ENCODE measurements around the gene HIPK2. TPM values are rescaled to one million over a fixed set of nuclear protein-coding genes. Genes with fewer than 3 reads are reported as not detected.
"Not testable (repeated sequence)": the region's sequence is repeated elsewhere in the genome, so short reads cannot be mapped to it uniquely, and the experiment has no call there.

The HIPK2 gene
- total RNA-seq, 2 donors from 2014 or later = 22.1 to 26.4 TPM

- Histone ChIP-seq H3K27ac (peak overlapping the region; percentile 11 to 85 (median 78)), H3K4me3 (no peak overlapping the region), H3K36me3 (replicated peaks in 1 of 2; ENCODE audit: insufficient read depth in 1 of 2, low read depth in 2 of 2) (no peaks in the 10 kb centered on the region), H3K27me3 (no peaks in the 10 kb centered on the region), H3K9me3 (no peaks in the 10 kb centered on the region), H3K4me1 (peaks cover 64% of the 10 kb centered on the region)
- peak in 1 of 3 donors; percentile 10 for TF ChIP-seq POLR2A (IDR thresholded peaks at IDR 0.05)
- no peak for TF ChIP-seq CTCF (IDR thresholded peaks at IDR 0.05)
- 26 to 32% methylated on average over 5 of the region's 5 CpGs for WGBS, 2 donors
- intact Hi-C loops (cut with DNase I) = no loop called here
- DNase-seq (peak in 3 of 4 donors; percentile 50 to 67 (median 59)), ATAC-seq (peak; percentile 74)
Observed at GRCh38 chr7:139673230-139673629, 104.6 kb downstream of the HIPK2 start.

DNA sequence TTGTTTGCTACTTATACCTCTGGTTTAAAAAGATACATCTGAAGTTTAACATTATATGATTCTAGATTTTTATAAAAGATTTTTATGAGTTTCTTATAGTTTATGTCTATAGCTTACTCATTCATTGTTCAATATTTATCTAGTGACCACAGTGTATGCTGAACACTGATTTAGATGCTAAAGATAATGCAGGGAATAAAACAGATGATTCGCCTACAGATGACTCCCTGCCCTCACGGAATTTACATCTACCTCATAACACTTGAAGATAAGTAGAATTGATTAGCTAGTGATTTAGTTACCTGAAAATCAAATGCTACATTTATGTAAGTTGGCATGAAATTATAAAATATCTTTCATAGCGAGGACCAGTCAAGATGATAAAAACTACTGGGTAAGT is 105.8 kb downstream of the HIPK2 start:
- 42 to 50% methylated on average over 3 of the region's 3 CpGs for WGBS, 2 donors
- Histone ChIP-seq H3K36me3 (replicated peaks in 1 of 2; ENCODE audit: insufficient read depth in 1 of 2, low read depth in 2 of 2) (no peaks in the 10 kb centered on the region), H3K4me3 (no peak overlapping the region), H3K9me3 (no peaks in the 10 kb centered on the region), H3K4me1 (peaks cover 62% of the 10 kb centered on the region), H3K27ac (peak overlapping the region in 2 of 4 donors; percentile 84 to 85), H3K27me3 (no peaks in the 10 kb centered on the region)
- intact Hi-C loops (cut with DNase I) = no loop called here
- no peak for ATAC-seq
- no peak for TF ChIP-seq POLR2A (IDR thresholded peaks at IDR 0.05)
- no peak for TF ChIP-seq CTCF (IDR thresholded peaks at IDR 0.05)
- no peak for DNase-seq

GRCh38 chr7:139670662-139671061 is 107.1 kb downstream of the HIPK2 start:
- 99 to 100% methylated on average over 7 of the region's 7 CpGs for WGBS, 2 donors
- ATAC-seq; H3K4me3 ChIP-seq; H3K27ac ChIP-seq; intact Hi-C loops (cut with DNase I); H3K27me3 ChIP-seq; H3K9me3 ChIP-seq; DNase-seq; H3K36me3 ChIP-seq (replicated peaks in 1 of 2; ENCODE audit: insufficient read depth in 1 of 2, low read depth in 2 of 2): not testable (repeated sequence)
- H3K4me1 ChIP-seq = peaks cover 52% of the 10 kb centered on the region

GRCh38 chr7:139669106-139670061 is 108.4 kb downstream of the HIPK2 start:
- Histone ChIP-seq H3K4me1 (peaks cover 40% of the 10 kb centered on the region), H3K9me3 (no peaks in the 10 kb centered on the region), H3K36me3 (replicated peaks in 1 of 2; ENCODE audit: insufficient read depth in 1 of 2, low read depth in 2 of 2) (no peaks in the 10 kb centered on the region), H3K27ac (no peak overlapping the region), H3K27me3 (no peaks in the 10 kb centered on the region), H3K4me3 (no peak overlapping the region)
- DNase-seq (no peak), ATAC-seq (no peak)
- TF ChIP-seq CTCF (IDR thresholded peaks at IDR 0.05) = no peak
- TF ChIP-seq POLR2A (IDR thresholded peaks at IDR 0.05) = no peak
- WGBS, 2 donors = 78 to 84% methylated on average over 11 of the region's 11 CpGs
- intact Hi-C loops (cut with DNase I) = no loop called here

DNA sequence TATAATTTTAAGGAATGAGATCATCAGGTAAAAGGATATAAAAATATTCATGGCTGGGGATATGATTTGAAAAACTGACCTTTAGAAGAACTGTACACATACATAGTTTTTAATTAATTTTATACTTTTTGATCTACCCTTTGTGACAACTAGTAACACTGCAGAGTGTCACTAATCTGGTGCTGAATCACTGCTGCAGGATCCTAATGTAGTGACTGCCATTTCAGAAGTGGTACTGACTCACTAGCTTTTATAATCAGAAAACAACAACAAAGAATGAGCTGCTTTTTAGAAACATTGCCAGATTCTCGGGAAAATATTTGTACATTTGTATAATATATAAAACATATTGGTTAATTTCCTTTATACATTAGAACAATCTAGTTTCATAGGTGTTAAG is 110.4 kb downstream of the HIPK2 start:
- peaks cover 36% of the 10 kb centered on the region for H3K4me1 ChIP-seq
- DNase-seq (no peak), ATAC-seq (no peak)
- 89 to 90% methylated on average over 1 of the region's 1 CpG for WGBS, 2 donors
- no peak overlapping the region for H3K4me3 ChIP-seq
- no peaks in the 10 kb centered on the region for H3K36me3 ChIP-seq (replicated peaks in 1 of 2; ENCODE audit: insufficient read depth in 1 of 2, low read depth in 2 of 2)
- H3K27me3 ChIP-seq = no peaks in the 10 kb centered on the region
- intact Hi-C loops (cut with DNase I) = no loop called here
- H3K9me3 ChIP-seq = no peaks in the 10 kb centered on the region
- TF ChIP-seq CTCF (IDR thresholded peaks at IDR 0.05) = no peak
- no peak for TF ChIP-seq POLR2A (IDR thresholded peaks at IDR 0.05)
- no peak overlapping the region for H3K27ac ChIP-seq

Data from body of pancreas (tissue), 4 donors.